Ectodermal cell (in vitro differentiated cells): ENCODE measurements around the gene IP6K3.

ENCODE experiments used
- H3K27ac ChIP-seq: 2 replicates; pipeline ENCODE4 v1.7.0; 2013; ENCODE audit warnings: mild to moderate bottlenecking, low read depth, low read length; ENCODE audit not compliant: insufficient read depth, poor library complexity, severe bottlenecking
- H3K27me3 ChIP-seq: 2 replicates; pipeline ENCODE4 v1.7.0; 2013; ENCODE audit warnings: mild to moderate bottlenecking, low read length; ENCODE audit not compliant: insufficient read depth, control insufficient read depth, poor library complexity, severe bottlenecking
- H3K36me3 ChIP-seq: one replicate; pipeline ENCODE4 v1.7.0; 2013; ENCODE audit warnings: low read length; ENCODE audit not compliant: control insufficient read depth, insufficient read depth
- H3K4me1 ChIP-seq: one replicate; pipeline ENCODE4 v1.7.0; 2013; ENCODE audit warnings: low read length; ENCODE audit not compliant: control insufficient read depth, insufficient read depth
- H3K4me3 ChIP-seq: 2 replicates; pipeline ENCODE4 v1.7.0; 2013; ENCODE audit warnings: low read depth, low read length, control low read depth; ENCODE audit not compliant: insufficient read depth
- H3K9me3 ChIP-seq: 2 replicates; pipeline ENCODE4 v1.7.0; 2013; ENCODE audit warnings: mild to moderate bottlenecking, low read length, moderate library complexity; ENCODE audit not compliant: control insufficient read depth
- WGBS, 2 experiments: methylation state at CpG; one replicate each; pipeline ENCODE4 v1.1.7; 2013; ENCODE audit warnings: missing lambda C conversion rate in 2 of 2; 5-methylcytosine and 5-hydroxymethylcytosine counted together

Gene IP6K3

DNA sequence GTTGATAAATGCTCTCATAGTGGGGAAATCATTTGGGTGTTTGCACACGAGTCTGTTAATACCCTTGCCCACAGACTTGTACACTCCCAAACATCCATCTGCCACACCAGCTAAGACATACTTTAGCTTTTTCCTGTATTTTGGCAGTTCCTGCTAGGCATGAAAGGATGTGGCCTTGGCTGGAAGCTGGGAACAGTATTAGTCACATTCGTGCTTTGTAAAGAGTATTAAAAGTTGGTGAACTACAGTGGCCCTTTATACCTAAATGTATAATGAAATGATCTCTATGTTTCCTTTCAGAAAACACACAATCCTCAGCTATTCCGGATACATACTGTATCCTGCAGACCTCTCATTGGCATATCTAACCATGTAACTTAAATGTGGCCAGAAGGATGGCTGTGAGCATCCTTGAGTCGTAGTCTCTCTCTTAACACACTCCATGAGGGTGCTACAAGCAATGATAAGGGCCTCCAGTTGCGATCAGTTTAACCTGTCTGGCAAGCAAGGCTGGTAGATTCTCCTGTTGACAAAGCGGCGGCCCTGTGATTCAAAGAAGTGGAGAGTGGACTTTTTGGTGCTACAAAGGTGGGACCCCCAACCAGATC lies 40.7 kb upstream of the IP6K3 start:
- H3K27ac ChIP-seq: no peak overlapping the region
- H3K4me1 ChIP-seq: peaks cover 49% of the 10 kb centered on the region
- H3K36me3 ChIP-seq: peaks cover 20% of the 10 kb centered on the region
- peak overlapping the region; percentile 94 for H3K4me3 ChIP-seq
- 90 to 91% methylated on average over 7 of the region's 7 CpGs for WGBS, 2 experiments
- H3K9me3 ChIP-seq: no peaks in the 10 kb centered on the region
- H3K27me3 ChIP-seq: no peaks in the 10 kb centered on the region

DNA sequence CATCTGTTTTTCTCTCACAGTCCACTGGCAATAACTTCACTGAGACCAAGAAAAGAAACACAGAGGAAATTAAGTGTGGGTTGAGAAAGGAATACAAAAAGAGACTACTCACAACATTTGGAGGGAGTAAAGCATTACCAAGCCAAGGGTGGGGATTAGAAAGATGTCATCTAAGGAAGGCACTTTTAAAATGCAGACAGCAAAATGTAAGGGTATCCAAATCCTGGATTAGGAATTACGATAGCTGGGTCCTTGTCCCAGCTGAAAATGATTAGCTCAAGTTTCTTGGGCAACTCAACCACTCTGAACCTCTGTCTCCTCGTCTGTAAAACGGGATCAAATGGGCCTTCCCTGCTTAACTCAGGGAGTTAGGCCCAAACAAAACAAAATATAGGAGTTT lies 40.0 kb upstream of the IP6K3 start:
- no peaks in the 10 kb centered on the region for H3K27me3 ChIP-seq
- peaks cover 20% of the 10 kb centered on the region for H3K36me3 ChIP-seq
- no peak overlapping the region for H3K4me3 ChIP-seq
- H3K9me3 ChIP-seq: no peaks in the 10 kb centered on the region
- no peak overlapping the region for H3K27ac ChIP-seq
- H3K4me1 ChIP-seq: peaks cover 53% of the 10 kb centered on the region
- WGBS, 2 experiments: 94 to 97% methylated on average over 3 of the region's 3 CpGs

GRCh38 chr6:33785778-33786177 lies 39.1 kb upstream of the IP6K3 start:
- peaks cover 54% of the 10 kb centered on the region for H3K4me1 ChIP-seq

GRCh38 chr6:33784787-33785186 lies 38.1 kb upstream of the IP6K3 start:
- peaks cover 60% of the 10 kb centered on the region for H3K4me1 ChIP-seq
- no peaks in the 10 kb centered on the region for H3K27me3 ChIP-seq
- 86% methylated on average over 13 of the region's 13 CpGs for WGBS, 2 experiments
- no peaks in the 10 kb centered on the region for H3K9me3 ChIP-seq
- H3K4me3 ChIP-seq: no peak overlapping the region
- no peak overlapping the region for H3K27ac ChIP-seq
- H3K36me3 ChIP-seq: peaks cover 20% of the 10 kb centered on the region

More at GRCh38 chr6:33785778-33786177, 39.1 kb upstream of the IP6K3 start:
- Histone ChIP-seq H3K27ac (no peak overlapping the region), H3K36me3 (peaks cover 20% of the 10 kb centered on the region), H3K27me3 (no peaks in the 10 kb centered on the region), H3K9me3 (no peaks in the 10 kb centered on the region), H3K4me3 (no peak overlapping the region)
- WGBS, 2 experiments: 42 to 64% methylated on average over 3 of the region's 3 CpGs

- Histone ChIP-seq H3K9me3 (no peaks in the 10 kb centered on the region), H3K4me3 (no peak overlapping the region), H3K36me3 (peaks cover 20% of the 10 kb centered on the region), H3K4me1 (peaks cover 62% of the 10 kb centered on the region), H3K27me3 (no peaks in the 10 kb centered on the region), H3K27ac (no peak overlapping the region)
- 95 to 97% methylated on average over 8 to 10 of the region's 10 CpGs for WGBS, 2 experiments
Observed at GRCh38 chr6:33783781-33784520, 37.2 kb upstream of the IP6K3 start.

DNA sequence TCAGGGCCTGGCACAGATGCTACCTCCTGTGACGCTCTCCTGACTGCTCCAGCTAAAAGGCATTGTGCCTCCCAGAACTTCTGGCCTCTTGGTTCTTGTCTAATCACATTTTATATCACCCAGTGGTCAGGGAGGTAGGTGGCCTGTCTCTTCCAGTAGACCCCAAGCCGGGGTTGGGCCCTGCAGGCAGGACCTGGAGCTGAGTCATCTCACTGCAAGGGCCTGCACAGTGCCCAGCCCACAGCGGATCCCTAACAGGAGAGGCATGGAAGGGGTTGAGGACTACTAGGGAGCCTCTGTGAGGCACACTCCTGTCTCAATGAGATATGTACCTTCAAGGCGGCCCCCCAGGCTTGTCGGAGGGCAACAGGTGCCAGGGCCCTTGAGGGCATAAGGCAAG lies 35.9 kb upstream of the IP6K3 start:
- H3K9me3 ChIP-seq: no peaks in the 10 kb centered on the region
- H3K36me3 ChIP-seq: peaks cover 20% of the 10 kb centered on the region
- H3K4me3 ChIP-seq: no peak overlapping the region
- H3K27me3 ChIP-seq: no peaks in the 10 kb centered on the region
- peaks cover 72% of the 10 kb centered on the region for H3K4me1 ChIP-seq
- 96 to 97% methylated on average over 5 of the region's 5 CpGs for WGBS, 2 experiments
- H3K27ac ChIP-seq: no peak overlapping the region

DNA sequence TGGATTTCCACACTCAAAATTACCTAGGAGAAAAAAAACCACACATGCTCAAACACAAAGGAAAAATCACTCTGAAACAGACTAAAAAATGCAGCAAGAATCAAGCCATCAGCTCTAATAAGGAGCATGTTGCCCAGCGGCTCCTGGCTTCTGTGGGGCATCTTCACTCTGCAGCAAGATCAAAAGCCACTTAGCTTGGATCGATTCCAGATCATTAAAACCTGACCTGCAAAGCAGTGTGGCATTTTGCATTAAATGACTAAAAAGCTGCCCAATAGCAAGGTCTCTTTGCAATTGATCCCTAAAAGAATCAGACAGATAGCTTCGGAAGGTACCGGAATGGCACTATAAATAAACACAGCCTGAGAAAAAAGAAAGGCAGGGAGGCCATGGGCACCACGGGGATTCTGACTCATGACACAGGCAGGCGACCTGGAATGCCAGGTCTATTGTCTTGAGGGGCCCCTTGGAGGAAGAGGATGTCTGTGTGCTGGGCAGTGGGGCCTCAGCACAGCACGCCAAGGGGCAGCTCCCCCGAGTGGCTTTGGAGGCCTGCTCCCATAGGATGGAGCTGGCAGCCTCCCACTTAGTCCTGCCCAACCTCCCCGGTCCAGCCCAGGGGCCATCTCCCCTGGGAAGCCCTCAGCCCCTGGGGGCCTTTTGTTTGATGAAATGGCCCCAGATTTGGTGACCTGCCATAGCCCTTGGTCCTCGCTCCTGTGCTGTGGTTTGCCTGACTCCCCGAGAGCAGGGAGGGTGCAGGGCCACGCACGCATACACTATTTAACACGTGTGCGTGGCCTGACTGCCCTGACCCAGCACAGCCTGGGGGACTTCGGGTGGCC lies 34.6 kb upstream of the IP6K3 start:
- H3K4me3 ChIP-seq: no peak overlapping the region
- peak overlapping the region; percentile 57 for H3K27ac ChIP-seq
- 44 to 49% methylated on average over 16 of the region's 16 CpGs for WGBS, 2 experiments
- H3K27me3 ChIP-seq: no peaks in the 10 kb centered on the region
- H3K4me1 ChIP-seq: peaks cover 65% of the 10 kb centered on the region
- peaks cover 32% of the 10 kb centered on the region for H3K36me3 ChIP-seq
- no peaks in the 10 kb centered on the region for H3K9me3 ChIP-seq

GRCh38 chr6:33779895-33780294 lies 33.2 kb upstream of the IP6K3 start:
- H3K36me3 ChIP-seq: peaks cover 36% of the 10 kb centered on the region
- no peaks in the 10 kb centered on the region for H3K9me3 ChIP-seq
- no peak overlapping the region for H3K4me3 ChIP-seq
- WGBS, 2 experiments: 90 to 91% methylated on average over 14 of the region's 14 CpGs
- peaks cover 56% of the 10 kb centered on the region for H3K4me1 ChIP-seq
- H3K27ac ChIP-seq: no peak overlapping the region
- no peaks in the 10 kb centered on the region for H3K27me3 ChIP-seq

GRCh38 chr6:33779290-33779689 lies 32.6 kb upstream of the IP6K3 start:
- 57 to 58% methylated on average over 7 of the region's 7 CpGs for WGBS, 2 experiments

More at GRCh38 chr6:33779290-33779689, 32.6 kb upstream of the IP6K3 start:
- Histone ChIP-seq H3K4me3 (no peak overlapping the region), H3K27me3 (no peaks in the 10 kb centered on the region), H3K4me1 (peaks cover 53% of the 10 kb centered on the region), H3K27ac (no peak overlapping the region), H3K36me3 (peaks cover 39% of the 10 kb centered on the region), H3K9me3 (no peaks in the 10 kb centered on the region)
